Osteocyte (in vitro differentiated cells): ENCODE data around the gene GALNT7. TPM values are rescaled to one million over a fixed set of nuclear protein-coding genes. Genes with fewer than 3 reads are reported as not detected.

Experiments
- DNase-seq: peaks from one replicate; pipeline ENCODE4 v3.0.0; 2021; ENCODE audit warnings: mixed read lengths; ENCODE audit not compliant: unreplicated experiment; ENCODE audit errors: extremely low spot score
- H3K27ac Mint-ChIP-seq: one replicate; pipeline ENCODE4 v1.8.0; 2021; ENCODE audit warnings: mild to moderate bottlenecking, mixed read lengths; ENCODE audit not compliant: unreplicated experiment
- H3K27me3 Mint-ChIP-seq: one replicate; pipeline ENCODE4 v1.8.0; 2021; ENCODE audit warnings: mixed read lengths; ENCODE audit not compliant: unreplicated experiment
- H3K36me3 Mint-ChIP-seq: one replicate; pipeline ENCODE4 v1.8.0; 2021; ENCODE audit warnings: mixed read lengths; ENCODE audit not compliant: unreplicated experiment
- H3K4me1 Mint-ChIP-seq: one replicate; pipeline ENCODE4 v1.8.0; 2021; ENCODE audit warnings: mixed read lengths; ENCODE audit not compliant: unreplicated experiment
- H3K4me3 Mint-ChIP-seq: one replicate; pipeline ENCODE4 v1.8.0; 2021; ENCODE audit warnings: mild to moderate bottlenecking, moderate library complexity, mixed read lengths; ENCODE audit not compliant: unreplicated experiment
- H3K9me3 Mint-ChIP-seq: one replicate; pipeline ENCODE4 v1.8.0; 2021; ENCODE audit warnings: mixed read lengths; ENCODE audit not compliant: unreplicated experiment
- CTCF ChIP-seq: fragments of 200-600 bp; sonication (generic); IDR thresholded peaks from 2 replicates; pipeline ENCODE4 v1.5.0; 2021; ENCODE audit warnings: antibody characterized with exemption, mild to moderate bottlenecking, moderate library complexity
- total RNA-seq: library from RNA; stranded (reverse); gene quantifications from 2 replicates; pipeline ENCODE4 v1.2.1, GENCODE V29; 2021

Gene GALNT7
- total RNA-seq, 1 donor from 2014 or later = 38.5 TPM

GRCh38 chr4:173269280-173269679, 100.7 kb downstream of the GALNT7 start:
- peaks cover 33% of the 10 kb centered on the region for H3K4me1 Mint-ChIP-seq
- peaks cover 9% of the 10 kb centered on the region for H3K9me3 Mint-ChIP-seq
- TF ChIP-seq CTCF = no peak
- H3K4me3 Mint-ChIP-seq = no peak overlapping the region
- H3K27me3 Mint-ChIP-seq = no peaks in the 10 kb centered on the region
- DNase-seq = no peak
- no peak overlapping the region for H3K27ac Mint-ChIP-seq
- H3K36me3 Mint-ChIP-seq = peaks cover 4% of the 10 kb centered on the region

- Mint-ChIP-seq H3K4me3 (no peak overlapping the region), H3K27me3 (no peaks in the 10 kb centered on the region), H3K27ac (no peak overlapping the region), H3K4me1 (peaks cover 31% of the 10 kb centered on the region), H3K36me3 (peaks cover 4% of the 10 kb centered on the region), H3K9me3 (peaks cover 9% of the 10 kb centered on the region)
- no peak for TF ChIP-seq CTCF
- DNase-seq = no peak
Measured at GRCh38 chr4:173270312-173271027, 101.9 kb downstream of the GALNT7 start.

- no peaks in the 10 kb centered on the region for H3K27me3 Mint-ChIP-seq
- H3K36me3 Mint-ChIP-seq = peaks cover 4% of the 10 kb centered on the region
- no peak overlapping the region for H3K27ac Mint-ChIP-seq
- no peak overlapping the region for H3K4me3 Mint-ChIP-seq
- H3K9me3 Mint-ChIP-seq = peaks cover 9% of the 10 kb centered on the region
- no peak for DNase-seq
- TF ChIP-seq CTCF = no peak
- peaks cover 31% of the 10 kb centered on the region for H3K4me1 Mint-ChIP-seq
Measured at GRCh38 chr4:173272314-173272713, 103.7 kb downstream of the GALNT7 start.

GRCh38 chr4:173272996-173273395, 104.4 kb downstream of the GALNT7 start:
- H3K36me3 Mint-ChIP-seq = peaks cover 4% of the 10 kb centered on the region
- no peak overlapping the region for H3K4me3 Mint-ChIP-seq
- no peak for TF ChIP-seq CTCF
- DNase-seq = no peak
- peaks cover 31% of the 10 kb centered on the region for H3K4me1 Mint-ChIP-seq
- no peaks in the 10 kb centered on the region for H3K27me3 Mint-ChIP-seq
- H3K9me3 Mint-ChIP-seq = peaks cover 9% of the 10 kb centered on the region
- no peak overlapping the region for H3K27ac Mint-ChIP-seq

- Mint-ChIP-seq H3K36me3 (peaks cover 4% of the 10 kb centered on the region), H3K4me3 (no peak overlapping the region), H3K4me1 (peaks cover 31% of the 10 kb centered on the region), H3K27ac (peak overlapping the region; percentile 32), H3K9me3 (peaks cover 9% of the 10 kb centered on the region), H3K27me3 (no peaks in the 10 kb centered on the region)
- TF ChIP-seq CTCF = no peak
- no peak for DNase-seq
Measured at GRCh38 chr4:173273941-173274340, 105.3 kb downstream of the GALNT7 start.
